Natural killer cell treated with Interleukin-12 subunit alpha and Interleukin-12 subunit beta and Interleukin-15 and Interleukin-18, amount 100 ng/mL, for 72 hours (primary cell): ENCODE data around the gene INPP5D. TPM values are rescaled to one million over a fixed set of nuclear protein-coding genes. Genes with fewer than 3 reads are reported as not detected.
"Not testable (repeated sequence)": the region's sequence is repeated elsewhere in the genome, so short reads cannot be mapped to it uniquely, and the experiment has no call there.

Experiments used
- ATAC-seq, 2 donors: fragments of 150-1000 bp; cut with Tn5 transposase in 1 of 2; sonication (Bioruptor Pico), chemical (Tn5 transposase) in 1 of 2; 2 replicates each; pipeline ENCODE4 v1.10.0; 2021
- DNase-seq: peaks from one replicate; pipeline ENCODE4 v3.0.0; 2022; ENCODE audit warnings: low spot score
- H3K27ac Mint-ChIP-seq, 2 donors: 1 replicate in 1 of 2; 2 replicates in 1 of 2; pipeline ENCODE4 v1.8.0; 2022; ENCODE audit warnings: mixed read lengths in 2 of 2, mild to moderate bottlenecking in 1 of 2, moderate library complexity in 1 of 2
- H3K27me3 Mint-ChIP-seq, 2 donors: 1 replicate in 1 of 2; 2 replicates in 1 of 2; pipeline ENCODE4 v1.8.0; 2022; ENCODE audit warnings: mixed read lengths in 2 of 2
- H3K36me3 Mint-ChIP-seq: one replicate; pipeline ENCODE4 v1.8.0; 2022; ENCODE audit warnings: mixed read lengths
- H3K4me1 Mint-ChIP-seq, 2 donors: 1 replicate in 1 of 2; 2 replicates in 1 of 2; pipeline ENCODE4 v1.8.0; 2022; ENCODE audit warnings: low read depth in 2 of 2, mixed read lengths in 2 of 2, mild to moderate bottlenecking in 1 of 2
- H3K4me3 Mint-ChIP-seq: one replicate; pipeline ENCODE4 v1.8.0; 2022; ENCODE audit warnings: mixed read lengths
- H3K9me3 Mint-ChIP-seq: 2 replicates; pipeline ENCODE4 v1.8.0; 2022; ENCODE audit warnings: mixed read lengths
- total RNA-seq, 2 donors: library from RNA; stranded (reverse); gene quantifications; one replicate each; pipeline ENCODE4 v1.2.3, GENCODE V29; 2022

Gene INPP5D
- total RNA-seq, 2 donors from 2014 or later, result 136 to 155 TPM

GRCh38 chr2:233052517-233052916 lies 7.6 kb upstream of the INPP5D start:
- H3K36me3 Mint-ChIP-seq, H3K4me3 Mint-ChIP-seq, DNase-seq, H3K9me3 Mint-ChIP-seq, H3K27ac Mint-ChIP-seq, ATAC-seq, H3K27me3 Mint-ChIP-seq: not testable (repeated sequence)
- peaks cover 23 to 33% of the 10 kb centered on the region in 2 donors for H3K4me1 Mint-ChIP-seq

- peak; percentile 72 for DNase-seq
- H3K4me1 Mint-ChIP-seq, result peaks cover 21 to 32% of the 10 kb centered on the region in 2 donors
- H3K27me3 Mint-ChIP-seq, result no peaks in the 10 kb centered on the region
- no peak overlapping the region for H3K4me3 Mint-ChIP-seq
- no peaks in the 10 kb centered on the region for H3K9me3 Mint-ChIP-seq
- ATAC-seq, result peak; percentile 70 to 76
- H3K27ac Mint-ChIP-seq, result peak overlapping the region; percentile 41 to 60
- H3K36me3 Mint-ChIP-seq, result no peaks in the 10 kb centered on the region
These were observed 6.0 kb upstream of the INPP5D start for GRCh38 chr2:233053928-233054784.

GRCh38 chr2:233055362-233055761 lies 4.8 kb upstream of the INPP5D start:
- DNase-seq (no peak), ATAC-seq (no peak)
- Mint-ChIP-seq H3K4me1 (peaks cover 15 to 31% of the 10 kb centered on the region in 2 donors), H3K27me3 (no peaks in the 10 kb centered on the region), H3K4me3 (no peak overlapping the region), H3K9me3 (no peaks in the 10 kb centered on the region), H3K36me3 (no peaks in the 10 kb centered on the region), H3K27ac (peak overlapping the region in 1 of 2 donors; percentile 95)

- DNase-seq (no peak), ATAC-seq (no peak)
- H3K27me3 Mint-ChIP-seq, result no peaks in the 10 kb centered on the region
- H3K4me3 Mint-ChIP-seq, result no peak overlapping the region
- peaks cover 18 to 31% of the 10 kb centered on the region in 2 donors for H3K4me1 Mint-ChIP-seq
- H3K36me3 Mint-ChIP-seq, result no peaks in the 10 kb centered on the region
- peak overlapping the region; percentile 56 to 95 for H3K27ac Mint-ChIP-seq
- no peaks in the 10 kb centered on the region for H3K9me3 Mint-ChIP-seq
These were observed 3.1 kb upstream of the INPP5D start for GRCh38 chr2:233056961-233057605.

GRCh38 chr2:233058717-233059546 lies 1.2 kb upstream of the INPP5D start:
- no peak for ATAC-seq
- Mint-ChIP-seq H3K4me3 (peak overlapping the region; percentile 44), H3K36me3 (no peaks in the 10 kb centered on the region)

GRCh38 chr2:233059547-233059796 lies 670 bp upstream of the INPP5D start:
- Mint-ChIP-seq H3K9me3 (no peaks in the 10 kb centered on the region), H3K27ac (peak overlapping the region; percentile 95 to 97), H3K36me3 (no peaks in the 10 kb centered on the region), H3K27me3 (no peaks in the 10 kb centered on the region), H3K4me3 (peak overlapping the region; percentile 86), H3K4me1 (peaks cover 34 to 35% of the 10 kb centered on the region in 2 donors)
- no peak for ATAC-seq
- no peak for DNase-seq

More at GRCh38 chr2:233058717-233059546, 1.2 kb upstream of the INPP5D start:
- Mint-ChIP-seq H3K27me3 (no peaks in the 10 kb centered on the region), H3K4me1 (peaks cover 34 to 37% of the 10 kb centered on the region in 2 donors), H3K9me3 (no peaks in the 10 kb centered on the region), H3K27ac (peak overlapping the region; percentile 95 to 97)
- no peak for DNase-seq

GRCh38 chr2:233060501-233060979 lies 398 bp downstream of the INPP5D start:
- Mint-ChIP-seq H3K36me3 (no peaks in the 10 kb centered on the region), H3K4me1 (peaks cover 34 to 42% of the 10 kb centered on the region in 2 donors), H3K4me3 (peak overlapping the region; percentile 86), H3K9me3 (no peaks in the 10 kb centered on the region), H3K27ac (peak overlapping the region; percentile 95 to 97), H3K27me3 (no peaks in the 10 kb centered on the region)
- DNase-seq (no peak), ATAC-seq (peak in 1 of 2 donors; percentile 25)

- H3K27ac Mint-ChIP-seq, result peak overlapping the region; percentile 95 to 97
- H3K36me3 Mint-ChIP-seq, result no peaks in the 10 kb centered on the region
- DNase-seq (no peak), ATAC-seq (peak; percentile 19 to 46)
- H3K9me3 Mint-ChIP-seq, result no peaks in the 10 kb centered on the region
- peak overlapping the region; percentile 86 for H3K4me3 Mint-ChIP-seq
- H3K27me3 Mint-ChIP-seq, result no peaks in the 10 kb centered on the region
- peaks cover 32 to 46% of the 10 kb centered on the region in 2 donors for H3K4me1 Mint-ChIP-seq
These were observed 943 bp downstream of the INPP5D start for GRCh38 chr2:233060980-233061590.

- ATAC-seq (peak; percentile 61 to 79), DNase-seq (peak; percentile 77)
- H3K4me3 Mint-ChIP-seq, result peak overlapping the region; percentile 86
- peaks cover 37 to 51% of the 10 kb centered on the region in 2 donors for H3K4me1 Mint-ChIP-seq
- peak overlapping the region; percentile 95 to 97 for H3K27ac Mint-ChIP-seq
- no peaks in the 10 kb centered on the region for H3K9me3 Mint-ChIP-seq
- H3K27me3 Mint-ChIP-seq, result no peaks in the 10 kb centered on the region
- no peaks in the 10 kb centered on the region for H3K36me3 Mint-ChIP-seq
These were observed 1.7 kb downstream of the INPP5D start for GRCh38 chr2:233061591-233062450.

- Mint-ChIP-seq H3K27ac (peak overlapping the region; percentile 95 to 97), H3K9me3 (no peaks in the 10 kb centered on the region)
- no peak for DNase-seq
These were observed 2.3 kb downstream of the INPP5D start for GRCh38 chr2:233062451-233062850.

GRCh38 chr2:233062946-233063268 lies 2.8 kb downstream of the INPP5D start:
- H3K27me3 Mint-ChIP-seq, result no peaks in the 10 kb centered on the region
- peaks cover 47 to 60% of the 10 kb centered on the region in 2 donors for H3K4me1 Mint-ChIP-seq
- no peaks in the 10 kb centered on the region for H3K9me3 Mint-ChIP-seq
- no peak for ATAC-seq
- H3K4me3 Mint-ChIP-seq, result peak overlapping the region; percentile 86
- no peak for DNase-seq
- H3K36me3 Mint-ChIP-seq, result peaks cover 7% of the 10 kb centered on the region
- H3K27ac Mint-ChIP-seq, result peak overlapping the region; percentile 95 to 97

More at GRCh38 chr2:233062451-233062850, 2.3 kb downstream of the INPP5D start:
- no peak for ATAC-seq
- H3K4me3 Mint-ChIP-seq, result peak overlapping the region; percentile 86
- H3K27me3 Mint-ChIP-seq, result no peaks in the 10 kb centered on the region
- peaks cover 6% of the 10 kb centered on the region for H3K36me3 Mint-ChIP-seq
- H3K4me1 Mint-ChIP-seq, result peaks cover 43 to 57% of the 10 kb centered on the region in 2 donors

GRCh38 chr2:233063269-233063975 lies 3.3 kb downstream of the INPP5D start:
- Mint-ChIP-seq H3K36me3 (peaks cover 7% of the 10 kb centered on the region), H3K9me3 (no peaks in the 10 kb centered on the region), H3K27me3 (no peaks in the 10 kb centered on the region), H3K27ac (peak overlapping the region; percentile 95 to 97), H3K4me1 (peaks cover 46 to 57% of the 10 kb centered on the region in 2 donors), H3K4me3 (peak overlapping the region; percentile 86)
- DNase-seq, result no peak
- ATAC-seq, result no peak
